ENCODE data around the gene CAD. TPM values are rescaled to one million over a fixed set of nuclear protein-coding genes. Genes with fewer than 3 reads are reported as not detected.

Gene CAD
- total and polyA plus RNA-seq, 4 donors, result 6.3 to 23.2 (median 13.5) TPM

- no peak overlapping the region for H3K27ac ChIP-seq (ENCODE audit: low read depth in 1 of 2, low read length in 2 of 2)
- no peaks in the 10 kb centered on the region for H3K27me3 ChIP-seq (ENCODE audit: control insufficient read depth in 4 of 4, insufficient read depth in 4 of 4, low read length in 3 of 4)
- no peak for TF ChIP-seq HNF4A (conservative IDR thresholded peaks at IDR 0.05)
- TF ChIP-seq CTCF (IDR thresholded peaks at IDR 0.05; ENCODE audit: low read depth, low read length, missing input control), result peak; percentile 51
- TF ChIP-seq YY1 (IDR thresholded peaks at IDR 0.05), result no peak
- TF ChIP-seq SP1 (IDR thresholded peaks at IDR 0.05), result no peak
- TF ChIP-seq HNF4G (IDR thresholded peaks at IDR 0.05), result no peak
- no peak for TF ChIP-seq ZBTB33 (IDR thresholded peaks at IDR 0.05)
- peak; percentile 81 to 84 for TF ChIP-seq RAD21 (IDR thresholded peaks at IDR 0.05)
- no peak for TF ChIP-seq FOXA2 (IDR thresholded peaks at IDR 0.05)
- TF ChIP-seq FOXA1 (IDR thresholded peaks at IDR 0.05), result no peak
- TF ChIP-seq REST (IDR thresholded peaks at IDR 0.05), result no peak
- no peak overlapping the region for H3K4me3 ChIP-seq (ENCODE audit: low read depth in 1 of 3, low read length in 3 of 3)
- WGBS, result 24% methylated on average over 22 of the region's 22 CpGs
- peak; percentile 52 for DNase-seq (ENCODE audit: low spot score)
- no peaks in the 10 kb centered on the region for H3K9me3 ChIP-seq (ENCODE audit: control insufficient read depth in 4 of 4, low read length in 3 of 4)
- peaks cover 0 to 7% (median 3%) of the 10 kb centered on the region in 4 donors for H3K4me1 ChIP-seq (ENCODE audit: control insufficient read depth in 4 of 4, insufficient read depth in 4 of 4, low read length in 3 of 4)
- no peak overlapping the region for H3K9ac ChIP-seq (ENCODE audit: low read depth in 1 of 2, low read length in 2 of 2)
- no peaks in the 10 kb centered on the region for H3K36me3 ChIP-seq (ENCODE audit: control insufficient read depth in 4 of 4, insufficient read depth in 3 of 4, low read depth in 1 of 4, low read length in 3 of 4)
These were observed 32.9 kb downstream of the CAD start for GRCh38 chr2:27249891-27250651.

GRCh38 chr2:27250652-27251379 is 33.6 kb downstream of the CAD start:
- Histone ChIP-seq H3K36me3 (ENCODE audit: control insufficient read depth in 4 of 4, insufficient read depth in 3 of 4, low read depth in 1 of 4, low read length in 3 of 4) (no peaks in the 10 kb centered on the region), H3K9ac (ENCODE audit: low read depth in 1 of 2, low read length in 2 of 2) (no peak overlapping the region), H3K27me3 (ENCODE audit: control insufficient read depth in 4 of 4, insufficient read depth in 4 of 4, low read length in 3 of 4) (no peaks in the 10 kb centered on the region), H3K9me3 (ENCODE audit: control insufficient read depth in 4 of 4, low read length in 3 of 4) (no peaks in the 10 kb centered on the region), H3K4me1 (ENCODE audit: control insufficient read depth in 4 of 4, insufficient read depth in 4 of 4, low read length in 3 of 4) (peaks cover 0 to 7% (median 3%) of the 10 kb centered on the region in 4 donors), H3K27ac (ENCODE audit: low read depth in 1 of 2, low read length in 2 of 2) (no peak overlapping the region), H3K4me3 (ENCODE audit: low read depth in 1 of 3, low read length in 3 of 3) (no peak overlapping the region)
- TF ChIP-seq RXRA (IDR thresholded peaks at IDR 0.05) (no peak), JUND (IDR thresholded peaks at IDR 0.05) (no peak), ATF3 (IDR thresholded peaks at IDR 0.05) (no peak), FOXA1 (IDR thresholded peaks at IDR 0.05) (no peak), GABPA (IDR thresholded peaks at IDR 0.05 in 1 of 2, conservative IDR thresholded peaks at IDR 0.05 in 1 of 2) (no peak), EGR1 (IDR thresholded peaks at IDR 0.05; ENCODE audit: low read depth in 2 of 2) (no peak), TAF1 (conservative IDR thresholded peaks at IDR 0.05) (no peak), HNF4A (conservative IDR thresholded peaks at IDR 0.05) (no peak), RAD21 (IDR thresholded peaks at IDR 0.05) (no peak), FOXA2 (IDR thresholded peaks at IDR 0.05) (no peak), MAX (IDR thresholded peaks at IDR 0.05) (no peak), REST (IDR thresholded peaks at IDR 0.05) (no peak), YY1 (IDR thresholded peaks at IDR 0.05) (no peak)
- DNase-seq (ENCODE audit: low spot score), result no peak
- 70% methylated on average over 13 of the region's 13 CpGs for WGBS

All from liver (tissue), 9 donors.